AG09309 (cell line): Measurements from ENCODE around the gene ADCY9.

Experiments used
- DNase-seq: peaks from one replicate; pipeline ENCODE4 v3.0.0-alpha.2; 2010; ENCODE audit warnings: low read depth
- H3K4me3 ChIP-seq: 2 replicates; pipeline ENCODE4 v1.5.1; 2011; ENCODE audit warnings: mild to moderate bottlenecking, low read depth, low read length, moderate library complexity; ENCODE audit not compliant: control insufficient read depth
- CTCF ChIP-seq: IDR thresholded peaks from 2 replicates; pipeline ENCODE4 v1.5.1; 2011; ENCODE audit warnings: mild to moderate bottlenecking, low read depth, low read length, inconsistent platforms; ENCODE audit not compliant: insufficient read depth, control insufficient read depth; ENCODE audit errors: missing control alignments

The ADCY9 gene

DNA sequence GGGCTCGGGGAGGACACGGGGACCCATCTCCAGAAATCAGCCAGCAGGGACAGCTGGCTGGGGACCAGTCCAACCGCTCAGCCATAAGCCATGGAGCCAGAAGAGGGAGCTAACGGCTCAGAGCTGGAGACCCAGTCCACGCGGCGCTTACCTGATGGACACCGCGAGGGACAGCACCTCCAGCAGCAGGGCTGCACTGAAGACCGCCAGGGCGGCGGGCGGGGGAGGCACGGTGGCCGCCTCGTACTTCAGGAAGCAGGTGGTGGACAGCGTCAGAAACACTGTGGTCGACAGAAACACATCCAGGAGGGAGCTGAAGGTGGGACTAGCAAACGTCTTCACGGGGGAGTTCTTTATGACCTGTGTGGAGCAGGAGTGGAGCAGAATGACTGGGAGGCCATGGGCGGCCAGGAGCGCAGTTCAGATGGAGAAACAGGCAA, 133.1 kb downstream of the ADCY9 start:
- no peak for DNase-seq
- no peak overlapping the region for H3K4me3 ChIP-seq
- TF ChIP-seq CTCF = peak; percentile 91

DNA sequence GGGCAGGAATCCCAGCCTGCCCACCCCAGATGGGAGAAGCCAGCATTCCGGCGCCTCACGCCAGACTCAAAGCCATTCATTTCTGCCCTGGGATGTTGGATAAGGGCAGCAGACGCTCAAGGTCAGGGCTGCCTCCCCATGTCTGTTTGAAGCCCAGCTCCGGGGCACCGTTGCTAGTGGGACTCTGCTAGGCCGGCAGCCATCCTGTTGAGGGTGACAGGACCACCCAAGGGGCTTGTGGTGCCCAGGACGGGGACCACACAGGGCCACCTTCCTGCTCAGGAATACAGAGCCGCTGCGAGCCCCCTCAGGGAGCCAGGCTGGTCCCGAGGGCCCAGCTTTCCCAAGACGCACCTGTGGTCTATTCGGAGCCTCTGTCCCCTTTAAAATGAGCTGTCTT, 134.0 kb downstream of the ADCY9 start:
- H3K4me3 ChIP-seq = no peak overlapping the region
- TF ChIP-seq CTCF = no peak
- DNase-seq = no peak

GRCh38 chr16:3980253-3981111, 135.8 kb downstream of the ADCY9 start:
- no peak overlapping the region for H3K4me3 ChIP-seq
- TF ChIP-seq CTCF = no peak
- DNase-seq = no peak

- no peak for TF ChIP-seq CTCF
- DNase-seq = no peak
- no peak overlapping the region for H3K4me3 ChIP-seq
These were observed 136.7 kb downstream of the ADCY9 start for GRCh38 chr16:3979518-3979917.

- no peak for DNase-seq
- no peak for TF ChIP-seq CTCF
- no peak overlapping the region for H3K4me3 ChIP-seq
These were observed 137.2 kb downstream of the ADCY9 start for GRCh38 chr16:3979070-3979469.

DNA sequence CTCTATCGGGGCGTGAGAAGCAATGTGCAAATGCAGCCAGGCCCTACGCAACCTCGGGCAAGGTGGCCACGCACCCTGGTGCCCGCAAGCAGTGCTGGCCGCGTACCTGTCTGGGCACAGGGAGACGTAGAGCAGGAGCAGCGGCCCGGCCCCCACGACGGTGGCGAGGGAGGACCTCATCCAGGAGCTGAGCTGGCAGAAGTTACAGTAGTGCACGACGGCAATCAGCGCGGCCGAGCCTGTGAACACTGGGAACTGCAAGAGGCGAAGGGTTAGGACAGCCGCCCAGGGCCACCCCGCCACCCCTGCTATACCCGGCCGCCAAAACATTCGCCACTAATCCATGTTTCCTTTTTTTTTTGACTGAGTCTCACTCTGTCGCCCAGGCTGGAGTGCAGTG, 138.9 kb downstream of the ADCY9 start:
- no peak for DNase-seq
- TF ChIP-seq CTCF = no peak
- no peak overlapping the region for H3K4me3 ChIP-seq
